ENCODE data around the gene COPB2.
"Not testable (repeated sequence)": the region's sequence is repeated elsewhere in the genome, so short reads cannot be mapped to it uniquely, and the experiment has no call there.

Gene COPB2

GRCh38 chr3:139377378-139377777 is 12.1 kb downstream of the COPB2 start:
- DNase-seq, result no peak

- DNase-seq, result no peak
Observed at GRCh38 chr3:139374099-139374498, 15.3 kb downstream of the COPB2 start.

- no peak for DNase-seq
Observed at GRCh38 chr3:139364549-139364948, 24.9 kb downstream of the COPB2 start.

- no peak for DNase-seq
Observed at GRCh38 chr3:139361276-139361675, 28.2 kb downstream of the COPB2 start.

- DNase-seq, result no peak
Observed at GRCh38 chr3:139358841-139359562, 30.4 kb downstream of the COPB2 start.

GRCh38 chr3:139357899-139358298 is 31.5 kb downstream of the COPB2 start:
- peak; percentile 83 for DNase-seq

- DNase-seq, result peak; percentile 11
Observed at GRCh38 chr3:139355891-139356290, 33.6 kb downstream of the COPB2 start.

- DNase-seq, result no peak
Observed at GRCh38 chr3:139355476-139355875, 34.0 kb downstream of the COPB2 start.

GRCh38 chr3:139354661-139355060 is 34.8 kb downstream of the COPB2 start:
- DNase-seq, result no peak

GRCh38 chr3:139353920-139354556 is 35.4 kb downstream of the COPB2 start:
- DNase-seq, result peak; percentile 11

- DNase-seq, result no peak
Observed at GRCh38 chr3:139346771-139347170, 42.7 kb downstream of the COPB2 start.

GRCh38 chr3:139343895-139344856 is 45.3 kb downstream of the COPB2 start, which contains the start of gene MRPS22:
TSS of gene MRPS22 (plus strand) at chr3:139344020. CDS start at chr3:139344027, 7 bp downstream.
- DNase-seq, result peak; percentile 90

- no peak for DNase-seq
Observed at GRCh38 chr3:139342054-139342453, 47.4 kb downstream of the COPB2 start.

- no peak for DNase-seq
Observed at GRCh38 chr3:139340784-139341183, 48.7 kb downstream of the COPB2 start.

- DNase-seq, result peak; percentile 16
Observed at GRCh38 chr3:139339219-139339906, 50.1 kb downstream of the COPB2 start.

- no peak for DNase-seq
Observed at GRCh38 chr3:139338405-139338804, 51.0 kb downstream of the COPB2 start.

- DNase-seq, result not testable (repeated sequence)
Observed at GRCh38 chr3:139334675-139335074, 54.8 kb downstream of the COPB2 start.

- DNase-seq, result no peak
Observed at GRCh38 chr3:139332092-139332491, 57.4 kb downstream of the COPB2 start.

GRCh38 chr3:139329364-139329850 is 60.0 kb downstream of the COPB2 start:
- peak; percentile 91 for DNase-seq

GRCh38 chr3:139328356-139328755 is 61.1 kb downstream of the COPB2 start:
- DNase-seq, result no peak

- peak; percentile 4 for DNase-seq
Observed at GRCh38 chr3:139327861-139328260, 61.6 kb downstream of the COPB2 start.

- DNase-seq, result no peak
Observed at GRCh38 chr3:139327231-139327630, 62.2 kb downstream of the COPB2 start.
